AG04450 (cell line): ENCODE measurements around the gene ZFP91. TPM values are rescaled to one million over a fixed set of nuclear protein-coding genes. Genes with fewer than 3 reads are reported as not detected.

Experiments used
- CTCF ChIA-PET: fragments of 300-600, 350-600 bp; formaldehyde crosslinking; extraction: SDS; loops from one replicate; lab custom pipeline; 2022; ENCODE audit warnings: antibody characterized with exemption, inconsistent platforms; lab: Charles Lee
- POLR2A ChIA-PET: fragments of 350-600 bp; formaldehyde crosslinking; extraction: SDS; loops from one replicate; lab custom pipeline; 2021; ENCODE audit warnings: antibody characterized with exemption, inconsistent platforms; lab: Yijun Ruan, JAX
- DNase-seq: peaks from one replicate; pipeline ENCODE4 v3.0.0-alpha.2; 2011; ENCODE audit warnings: low read depth, low spot score
- H3K27ac ChIP-seq: one replicate; pipeline ENCODE4 v1.5.1; 2012; ENCODE audit warnings: low read depth, low read length, control low read depth
- H3K27me3 ChIP-seq: one replicate; pipeline ENCODE4 v1.6.0; 2012; ENCODE audit warnings: low read length; ENCODE audit not compliant: control insufficient read depth, insufficient read depth
- H3K4me3 ChIP-seq: 2 replicates; pipeline ENCODE4 v1.5.1; 2011; ENCODE audit warnings: mild to moderate bottlenecking, low read depth, low read length, control low read depth
- H3K9me3 ChIP-seq: 2 replicates; pipeline ENCODE4 v1.5.1; 2012; ENCODE audit warnings: low read length; ENCODE audit not compliant: control insufficient read depth, insufficient read depth
- polyA plus RNA-seq: library from polyadenylated mRNA; depleted of rRNA; stranded (reverse); fragments of >200 nt; gene quantifications from 2 replicates; pipeline ENCODE4 v1.2.3, GENCODE V29; 2011
- TF ChIP-seq, protein P1 (sequence below): IDR thresholded peaks from 2 replicates; pipeline ENCODE4 v1.5.1; 2011; ENCODE audit warnings: low read depth, low read length, control low read depth, inconsistent platforms

ZFP91 gene
- polyA plus RNA-seq, 1 experiment: 47.9 TPM

DNA sequence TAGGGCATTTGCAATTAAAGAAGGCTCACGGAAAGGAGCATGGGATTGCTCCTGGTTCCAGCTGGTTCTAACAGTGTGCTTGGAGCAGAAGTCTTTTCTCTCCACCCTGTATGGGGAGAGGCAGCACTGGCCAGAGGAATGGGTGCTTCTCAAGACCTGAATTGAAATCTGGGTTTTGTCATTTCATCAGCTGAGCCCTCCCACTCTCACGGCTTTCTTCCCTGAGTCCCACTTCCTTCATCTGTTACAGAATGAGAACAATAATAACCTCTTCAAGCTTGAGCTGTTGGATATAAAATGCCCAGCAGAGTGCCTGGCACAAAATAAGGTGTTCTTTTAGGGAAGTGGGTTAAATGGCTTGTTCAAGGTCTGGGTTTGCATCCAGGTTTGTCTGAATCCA, 60.8 kb downstream of the ZFP91 start:
- Histone ChIP-seq H3K27me3 (peaks cover 4% of the 10 kb centered on the region), H3K27ac (no peak overlapping the region), H3K4me3 (no peak overlapping the region), H3K9me3 (no peaks in the 10 kb centered on the region)
- CTCF ChIA-PET: interaction anchor here (5.4 to 5.5 kb wide), 2 partner anchors 10 to 14 kb away, joined by 32 to 40 read pairs; no protein-coding TSS in a partner anchor
- TF ChIP-seq, protein P1, sequence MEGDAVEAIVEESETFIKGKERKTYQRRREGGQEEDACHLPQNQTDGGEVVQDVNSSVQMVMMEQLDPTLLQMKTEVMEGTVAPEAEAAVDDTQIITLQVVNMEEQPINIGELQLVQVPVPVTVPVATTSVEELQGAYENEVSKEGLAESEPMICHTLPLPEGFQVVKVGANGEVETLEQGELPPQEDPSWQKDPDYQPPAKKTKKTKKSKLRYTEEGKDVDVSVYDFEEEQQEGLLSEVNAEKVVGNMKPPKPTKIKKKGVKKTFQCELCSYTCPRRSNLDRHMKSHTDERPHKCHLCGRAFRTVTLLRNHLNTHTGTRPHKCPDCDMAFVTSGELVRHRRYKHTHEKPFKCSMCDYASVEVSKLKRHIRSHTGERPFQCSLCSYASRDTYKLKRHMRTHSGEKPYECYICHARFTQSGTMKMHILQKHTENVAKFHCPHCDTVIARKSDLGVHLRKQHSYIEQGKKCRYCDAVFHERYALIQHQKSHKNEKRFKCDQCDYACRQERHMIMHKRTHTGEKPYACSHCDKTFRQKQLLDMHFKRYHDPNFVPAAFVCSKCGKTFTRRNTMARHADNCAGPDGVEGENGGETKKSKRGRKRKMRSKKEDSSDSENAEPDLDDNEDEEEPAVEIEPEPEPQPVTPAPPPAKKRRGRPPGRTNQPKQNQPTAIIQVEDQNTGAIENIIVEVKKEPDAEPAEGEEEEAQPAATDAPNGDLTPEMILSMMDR: no peak
- POLR2A ChIA-PET: no interaction called here
- DNase-seq: no peak

DNA sequence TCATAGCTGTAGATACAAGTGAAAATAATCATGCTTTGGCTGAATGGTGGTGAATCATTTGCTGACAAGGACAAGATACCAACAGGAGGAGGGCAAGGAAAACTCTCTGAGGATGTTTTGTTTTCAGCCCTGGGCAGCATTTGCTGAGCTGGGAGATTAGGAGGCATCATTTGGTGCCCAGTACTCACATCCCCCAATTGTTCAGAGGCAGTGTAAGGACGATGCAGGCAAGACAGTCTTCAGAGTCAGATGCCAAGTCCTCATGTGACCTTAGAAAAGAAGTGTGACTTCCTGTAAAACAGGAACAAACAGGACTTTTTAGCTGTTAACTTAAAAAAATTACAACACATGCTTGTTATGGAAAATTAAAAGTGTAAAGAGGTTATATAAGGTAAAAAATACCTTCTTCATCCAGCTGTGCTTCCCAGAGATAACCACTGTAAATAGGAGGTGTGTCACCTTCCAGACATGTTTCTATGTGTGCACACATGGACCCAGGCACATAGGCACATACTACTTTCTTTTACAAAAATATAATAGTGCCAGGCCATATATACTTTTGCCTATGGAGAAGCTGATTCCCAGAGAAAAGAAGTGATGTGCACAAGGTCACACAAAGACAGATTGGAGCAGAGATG, 61.6 kb downstream of the ZFP91 start:
- Histone ChIP-seq H3K4me3 (no peak overlapping the region), H3K27ac (no peak overlapping the region), H3K9me3 (peaks cover 2% of the 10 kb centered on the region; the same call in 1 of the 2 replicates), H3K27me3 (peaks cover 4% of the 10 kb centered on the region)
- no peak for DNase-seq
- TF ChIP-seq, protein P1: no peak
- ChIA-PET POLR2A (interaction anchor here (0.7 kb wide), 1 partner anchor 13 kb away, joined by 7 read pairs; no protein-coding TSS in a partner anchor), CTCF (interaction anchor here (5.4 kb wide), 1 partner anchor 11 kb away, joined by 40 read pairs; no protein-coding TSS in a partner anchor)

DNA sequence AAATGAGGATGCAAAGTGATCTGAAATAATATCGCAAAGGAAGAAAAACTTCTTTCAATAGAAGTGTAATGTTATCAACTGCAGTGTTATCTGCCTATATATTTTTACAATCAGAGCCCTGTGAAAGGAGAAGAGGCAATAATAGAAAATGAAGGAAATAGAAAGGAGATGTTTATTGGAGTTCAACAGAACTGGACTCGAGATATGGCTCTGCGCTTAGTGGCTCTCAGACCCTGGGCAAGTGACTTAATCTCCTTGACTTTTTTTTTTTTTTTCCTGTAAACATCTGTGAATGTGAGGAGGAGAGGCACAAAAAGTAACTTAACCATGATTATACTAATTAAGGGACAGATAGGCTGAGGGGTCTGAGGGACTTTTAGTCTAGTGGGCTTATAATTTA, 62.5 kb downstream of the ZFP91 start:
- DNase-seq: no peak
- no peak overlapping the region for H3K27ac ChIP-seq
- ChIA-PET CTCF (interaction anchor here (1.3 to 5.4 kb wide), 2 partner anchors 12 kb away, joined by 4 to 40 read pairs; no protein-coding TSS in a partner anchor), POLR2A (no interaction called here)
- H3K9me3 ChIP-seq: peaks cover 7% of the 10 kb centered on the region; the same call in 1 of the 2 replicates
- H3K4me3 ChIP-seq: no peak overlapping the region
- peaks cover 4% of the 10 kb centered on the region for H3K27me3 ChIP-seq
- TF ChIP-seq, protein P1: no peak

DNA sequence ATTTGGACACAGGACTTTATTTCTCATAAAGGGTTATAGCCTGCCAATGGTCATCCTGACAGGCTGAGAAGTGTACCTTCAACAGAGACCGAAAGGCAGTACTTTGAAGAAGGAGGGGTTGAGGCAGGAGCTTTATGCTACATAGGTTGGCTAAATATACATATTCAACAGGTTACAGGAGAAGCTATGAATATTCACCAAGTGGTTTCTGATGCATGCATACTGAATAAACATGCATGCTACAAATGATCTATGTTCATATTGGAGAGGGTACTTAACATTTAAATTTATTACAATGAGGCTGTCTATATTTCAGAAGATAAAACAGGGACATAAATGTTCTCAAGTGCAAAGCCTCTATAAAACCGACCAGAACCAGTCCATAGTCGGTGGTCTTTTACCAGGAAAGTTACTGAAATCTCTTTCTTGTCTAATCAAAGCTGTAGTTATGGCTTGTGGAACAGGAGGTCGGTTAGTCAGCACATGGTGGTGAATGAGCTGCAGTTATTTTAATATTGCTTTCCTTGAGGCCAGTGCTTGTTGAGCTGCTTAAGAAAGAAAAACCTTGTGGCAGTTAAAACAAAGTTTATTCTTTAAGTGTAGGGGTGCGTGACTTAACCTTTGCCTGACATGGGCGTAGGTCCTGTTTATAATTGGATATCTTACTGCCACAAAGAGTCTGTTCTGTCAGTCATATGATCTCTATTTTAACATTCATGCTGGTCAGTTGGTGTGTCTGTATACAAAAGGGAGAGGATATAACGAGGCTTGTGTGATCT, 63.1 kb downstream of the ZFP91 start:
- DNase-seq: no peak
- Histone ChIP-seq H3K27me3 (peaks cover 4% of the 10 kb centered on the region), H3K27ac (no peak overlapping the region), H3K4me3 (no peak overlapping the region), H3K9me3 (peaks cover 7% of the 10 kb centered on the region; the same call in 1 of the 2 replicates)
- CTCF ChIA-PET: interaction anchor here (1.3 kb wide), 1 partner anchor 12 kb away, joined by 4 read pairs; no protein-coding TSS in a partner anchor
- TF ChIP-seq, protein P1: no peak
- POLR2A ChIA-PET: no interaction called here

DNA sequence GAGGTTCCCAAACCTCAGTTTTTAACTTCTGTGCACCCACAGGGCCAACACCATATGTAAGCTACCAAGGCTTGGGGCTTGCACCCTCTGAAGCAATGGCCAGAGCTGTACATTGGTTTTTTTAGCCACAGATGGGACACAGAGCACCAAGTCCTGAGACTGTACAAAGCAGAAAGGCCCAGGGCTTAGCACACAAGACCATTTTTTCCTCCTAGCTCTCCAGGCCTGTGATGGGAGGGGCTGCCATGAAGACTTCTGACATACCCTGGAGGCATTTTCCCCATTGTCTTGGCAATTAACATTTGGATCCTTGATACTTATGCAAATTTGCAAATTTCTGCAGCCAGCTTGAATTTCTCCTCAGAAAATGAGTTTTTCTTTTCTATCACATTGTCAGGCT, 67.0 kb downstream of the ZFP91 start:
- TF ChIP-seq, protein P1: no peak
- DNase-seq: no peak
- H3K4me3 ChIP-seq: no peak overlapping the region
- H3K27me3 ChIP-seq: peaks cover 2% of the 10 kb centered on the region
- POLR2A ChIA-PET: no interaction called here
- H3K9me3 ChIP-seq: peaks cover 7% of the 10 kb centered on the region; the same call in 1 of the 2 replicates
- H3K27ac ChIP-seq: no peak overlapping the region
- CTCF ChIA-PET: interaction anchor here (1.5 kb wide), 1 partner anchor 16 kb away, joined by 8 read pairs; no protein-coding TSS in a partner anchor
